Panc1 (cell line): ENCODE results near the gene GHRHR. TPM values are rescaled to one million over a fixed set of nuclear protein-coding genes. Genes with fewer than 3 reads are reported as not detected.

Experiments used
- ATAC-seq: fragments of 200-7000 bp; cut with Tn5 transposase; 2 replicates; pipeline ENCODE4 v1.9.1; 2020; ENCODE audit warnings: mild to moderate bottlenecking, moderate library complexity
- BruUV-seq: library from RNA; stranded (reverse); fragments of 400-500 nt; replicated peaks from 2 replicates; lab custom pipeline; 2021; lab: Mats Ljungman, UMichigan
- CTCF ChIA-PET: fragments of 300-600 bp; sonication (Branson Sonifier 250); formaldehyde crosslinking; loops from one replicate; lab custom pipeline; 2022; ENCODE audit warnings: antibody characterized with exemption; lab: Charles Lee
- POLR2A ChIA-PET: fragments of 300-600 bp; sonication (Branson Sonifier 250); formaldehyde crosslinking; loops from one replicate; lab custom pipeline; 2022; ENCODE audit warnings: antibody characterized with exemption; lab: Charles Lee
- DNase-seq: peaks from one replicate; pipeline ENCODE4 v3.0.0-alpha.2; 2010; ENCODE audit warnings: low read depth, low spot score
- H3K27ac ChIP-seq: 2 replicates; pipeline ENCODE4 v1.5.1; 2011; ENCODE audit warnings: mild to moderate bottlenecking, low read length, inconsistent platforms
- H3K27me3 ChIP-seq: fragments of 200-500 bp; sonication (Bioruptor generic); 2 replicates; pipeline ENCODE4 v1.6.0; 2014; ENCODE audit warnings: low read length, inconsistent platforms; ENCODE audit not compliant: control insufficient read depth, insufficient read depth
- H3K36me3 ChIP-seq: fragments of 200-500 bp; sonication (Bioruptor generic); 2 replicates; pipeline ENCODE4 v1.5.1; 2014; ENCODE audit warnings: inconsistent platforms, mild to moderate bottlenecking, low read length, moderate library complexity; ENCODE audit not compliant: control insufficient read depth, insufficient read depth
- H3K4me1 ChIP-seq: 2 replicates; pipeline ENCODE4 v1.5.1; 2011; ENCODE audit warnings: inconsistent platforms, mild to moderate bottlenecking, low read length, moderate library complexity; ENCODE audit not compliant: control insufficient read depth, insufficient read depth
- H3K4me3 ChIP-seq, 2 experiments: 2 replicates each; pipeline ENCODE4 v1.5.1; 2011 to 2012; ENCODE audit warnings: low read depth in 2 of 2, low read length in 2 of 2, mild to moderate bottlenecking in 2 of 2, inconsistent platforms in 1 of 2, moderate library complexity in 1 of 2
- H3K9me3 ChIP-seq: fragments of 200-500 bp; sonication (Bioruptor generic); 2 replicates; pipeline ENCODE4 v1.5.1; 2014; ENCODE audit warnings: low read depth, mild to moderate bottlenecking, inconsistent platforms, low read length, moderate library complexity; ENCODE audit not compliant: control insufficient read depth, insufficient read depth
- POLR2AphosphoS5 ChIP-seq: IDR thresholded peaks from 2 replicates; pipeline ENCODE4 v1.6.1; 2012; ENCODE audit warnings: mild to moderate bottlenecking, low read depth, low read length, moderate library complexity
- REST ChIP-seq, 2 experiments: IDR thresholded peaks; 2 replicates each; pipeline ENCODE4 v1.6.1; 2011 to 2012; ENCODE audit warnings: low read depth in 2 of 2, control low read depth in 1 of 2, low read length in 1 of 2, mild to moderate bottlenecking in 1 of 2, moderate library complexity in 1 of 2; ENCODE audit not compliant: insufficient read depth in 1 of 2
- SIN3A ChIP-seq: IDR thresholded peaks from 2 replicates; pipeline ENCODE4 v1.6.1; 2012; ENCODE audit warnings: low read depth, mild to moderate bottlenecking, low read length, moderate library complexity, borderline replicate concordance; ENCODE audit not compliant: insufficient read depth
- TCF7L2 ChIP-seq: IDR thresholded peaks from 2 replicates; pipeline ENCODE4 v1.6.1; 2011; ENCODE audit warnings: mild to moderate bottlenecking, low read depth, low read length, inconsistent platforms
- in situ Hi-C: cut with HindIII; loops from 2 replicates; pipeline ENCODE4 v1.10.0; 2016; ENCODE audit warnings: low sequenced_read_pairs, low pct_unique_long_range_greater_than_20kb
- intact Hi-C: fragments of 100-400 bp; cut with micrococcal nuclease; formaldehyde crosslinking; loops from one replicate; pipeline ENCODE4 v1.10.0; 2022; ENCODE audit not compliant: unreplicated experiment
- total RNA-seq: library from RNA; stranded (reverse); gene quantifications from one replicate; pipeline ENCODE4 v1.2.1, GENCODE V29; 2021; ENCODE audit not compliant: unreplicated experiment
- TF ChIP-seq, protein P1 (sequence below): fragments of 450-650 bp; IDR thresholded peaks from 2 replicates; pipeline ENCODE4 v1.5.1; 2017; ENCODE audit warnings: mild to moderate bottlenecking

The GHRHR gene
- total RNA-seq, 1 experiment from 2014 or later, result not detected

DNA sequence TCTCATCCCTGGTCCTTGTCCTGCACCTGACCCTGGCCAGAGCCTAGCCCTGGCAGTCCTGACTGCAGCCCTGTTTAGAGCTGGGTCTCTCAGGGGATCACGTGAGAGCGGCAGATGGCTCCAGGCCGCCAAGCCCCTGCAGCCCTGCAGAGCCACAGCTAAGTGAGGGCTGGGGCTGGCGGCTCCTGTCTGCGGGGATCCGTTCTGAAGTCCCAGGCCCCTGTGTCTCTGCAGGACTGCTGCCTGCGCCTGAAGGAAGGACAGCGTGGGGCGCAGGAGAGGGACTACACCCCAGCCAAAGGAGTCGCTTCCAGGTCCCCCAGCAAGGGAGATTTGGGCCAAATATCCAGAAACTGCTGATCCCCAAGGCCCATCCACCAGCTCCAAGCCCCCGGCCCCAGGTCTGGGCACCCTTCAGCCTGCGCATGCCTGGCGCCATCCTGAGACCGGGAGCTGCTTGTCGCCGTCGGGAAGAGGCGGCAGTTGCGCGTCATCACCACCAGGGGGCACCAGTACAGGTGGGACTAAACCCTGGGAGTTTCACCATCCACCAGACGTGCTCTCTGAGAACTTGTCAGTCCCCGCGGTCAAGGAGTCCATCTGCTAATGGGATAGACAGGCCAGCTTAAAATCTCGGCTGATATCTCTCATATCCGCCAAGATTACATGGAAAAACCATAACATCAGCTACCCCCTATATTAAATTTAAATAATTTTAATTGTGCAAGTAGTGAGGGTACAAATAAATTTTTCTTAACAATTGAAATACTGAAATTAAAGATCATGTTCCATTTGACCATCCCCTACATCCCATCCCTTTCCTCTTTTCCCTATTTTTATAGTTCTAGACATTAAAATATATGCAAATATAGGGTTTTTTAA is 25.1 kb upstream of the GHRHR start:
- intact Hi-C loops, result loop anchor here (5.0 kb wide), 1 partner anchor 184 kb away; no protein-coding TSS in a partner anchor
- ATAC-seq, result peak; percentile 97
- no TSS peak for BruUV-seq
- no peaks in the 10 kb centered on the region for H3K9me3 ChIP-seq
- no peaks in the 10 kb centered on the region for H3K36me3 ChIP-seq
- no peak overlapping the region for H3K27ac ChIP-seq
- POLR2A ChIA-PET, result no interaction called here
- peak; percentile 73 for DNase-seq
- peaks cover 29% of the 10 kb centered on the region for H3K27me3 ChIP-seq
- CTCF ChIA-PET, result interaction anchor here (0.6 to 1.7 kb wide), 11 partner anchors 24 to 1662 kb away, joined by 3 to 21 read pairs (median 3); no protein-coding TSS in a partner anchor
- no peak for TF ChIP-seq POLR2AphosphoS5
- TF ChIP-seq, protein P1, sequence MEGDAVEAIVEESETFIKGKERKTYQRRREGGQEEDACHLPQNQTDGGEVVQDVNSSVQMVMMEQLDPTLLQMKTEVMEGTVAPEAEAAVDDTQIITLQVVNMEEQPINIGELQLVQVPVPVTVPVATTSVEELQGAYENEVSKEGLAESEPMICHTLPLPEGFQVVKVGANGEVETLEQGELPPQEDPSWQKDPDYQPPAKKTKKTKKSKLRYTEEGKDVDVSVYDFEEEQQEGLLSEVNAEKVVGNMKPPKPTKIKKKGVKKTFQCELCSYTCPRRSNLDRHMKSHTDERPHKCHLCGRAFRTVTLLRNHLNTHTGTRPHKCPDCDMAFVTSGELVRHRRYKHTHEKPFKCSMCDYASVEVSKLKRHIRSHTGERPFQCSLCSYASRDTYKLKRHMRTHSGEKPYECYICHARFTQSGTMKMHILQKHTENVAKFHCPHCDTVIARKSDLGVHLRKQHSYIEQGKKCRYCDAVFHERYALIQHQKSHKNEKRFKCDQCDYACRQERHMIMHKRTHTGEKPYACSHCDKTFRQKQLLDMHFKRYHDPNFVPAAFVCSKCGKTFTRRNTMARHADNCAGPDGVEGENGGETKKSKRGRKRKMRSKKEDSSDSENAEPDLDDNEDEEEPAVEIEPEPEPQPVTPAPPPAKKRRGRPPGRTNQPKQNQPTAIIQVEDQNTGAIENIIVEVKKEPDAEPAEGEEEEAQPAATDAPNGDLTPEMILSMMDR, result peak; percentile 100
- H3K4me1 ChIP-seq, result no peaks in the 10 kb centered on the region
- H3K4me3 ChIP-seq, result peak overlapping the region in 1 of 2 experiments; percentile 3; a peak in 1 of 4 replicates
- in situ Hi-C loops, result no loop called here

- ATAC-seq, result no peak
- Histone ChIP-seq H3K9me3 (peaks cover 9% of the 10 kb centered on the region; the same call in 1 of the 2 replicates), H3K27ac (no peak overlapping the region), H3K27me3 (peaks cover 41% of the 10 kb centered on the region), H3K36me3 (no peaks in the 10 kb centered on the region), H3K4me3 (no peak overlapping the region), H3K4me1 (no peaks in the 10 kb centered on the region)
- ChIA-PET CTCF (interaction anchor here (0.7 kb wide), 1 partner anchor 114 kb away, joined by 6 read pairs; no protein-coding TSS in a partner anchor), POLR2A (no interaction called here)
- BruUV-seq, result no TSS peak
- no peak for DNase-seq
- in situ Hi-C loops (no loop called here), intact Hi-C loops (no loop called here)
- TF ChIP-seq, protein P1, result no peak
- TF ChIP-seq REST (IDR thresholded peaks at IDR 0.05; ENCODE audit: insufficient read depth in 1 of 2, low read depth in 2 of 2, low read length in 1 of 2) (no peak), SIN3A (no peak), POLR2AphosphoS5 (no peak), TCF7L2 (no peak)
Measured at GRCh38 chr7:30941582-30942323, 22.0 kb upstream of the GHRHR start.
